Hepatocyte (in vitro differentiated cells): ENCODE data around the gene CHAT. TPM values are rescaled to one million over a fixed set of nuclear protein-coding genes. Genes with fewer than 3 reads are reported as not detected.

Source experiments
- DNase-seq: peaks from one replicate; pipeline ENCODE4 v3.0.0-alpha.2; 2016; ENCODE audit warnings: low spot score
- H2AFZ ChIP-seq: fragments of 200-600 bp; sonication (generic); 2 replicates; pipeline ENCODE4 v1.6.0; 2016; ENCODE audit warnings: antibody characterized with exemption, mild to moderate bottlenecking
- H3K27ac ChIP-seq: fragments of 200-600 bp; sonication (generic); 2 replicates; pipeline ENCODE4 v1.5.1; 2016; ENCODE audit warnings: mild to moderate bottlenecking
- H3K27me3 ChIP-seq: fragments of 200-600 bp; sonication (generic); 2 replicates; pipeline ENCODE4 v1.6.1; 2016
- H3K36me3 ChIP-seq: fragments of 200-600 bp; sonication (generic); replicated peaks from 2 replicates; pipeline ENCODE4 v1.5.1; 2016; ENCODE audit warnings: low read depth; ENCODE audit not compliant: insufficient read depth
- H3K4me1 ChIP-seq: fragments of 200-600 bp; sonication (generic); 2 replicates; pipeline ENCODE4 v1.5.1; 2016; ENCODE audit warnings: mild to moderate bottlenecking, moderate library complexity; ENCODE audit not compliant: insufficient read depth
- H3K4me2 ChIP-seq: fragments of 200-600 bp; sonication (generic); 2 replicates; pipeline ENCODE4 v1.6.0; 2016
- H3K4me3 ChIP-seq: fragments of 200-600 bp; sonication (generic); 2 replicates; pipeline ENCODE4 v1.5.1; 2016; ENCODE audit warnings: mild to moderate bottlenecking
- H3K79me2 ChIP-seq: fragments of 200-600 bp; sonication (generic); 2 replicates; pipeline ENCODE4 v1.6.0; 2017; ENCODE audit warnings: mild to moderate bottlenecking
- H3K9me2 ChIP-seq: fragments of 200-600 bp; sonication (generic); replicated peaks from 2 replicates; pipeline ENCODE4 v1.6.0; 2017; ENCODE audit warnings: mild to moderate bottlenecking; ENCODE audit not compliant: insufficient read depth
- H3K9me3 ChIP-seq: fragments of 200-600 bp; sonication (generic); 2 replicates; pipeline ENCODE4 v1.5.1; 2016; ENCODE audit warnings: low read depth, mild to moderate bottlenecking
- H4K20me1 ChIP-seq: fragments of 200-600 bp; sonication (generic); 2 replicates; pipeline ENCODE4 v1.6.0; 2016; ENCODE audit warnings: mild to moderate bottlenecking; ENCODE audit not compliant: insufficient read depth, poor library complexity, severe bottlenecking
- CTCF ChIP-seq: fragments of 200-600 bp; sonication (generic); IDR thresholded peaks from 2 replicates; pipeline ENCODE4 v1.5.1; 2016; ENCODE audit warnings: antibody characterized with exemption, mild to moderate bottlenecking; ENCODE audit not compliant: poor library complexity
- EZH2 ChIP-seq: fragments of 200-600 bp; sonication (generic); IDR thresholded peaks from 2 replicates; pipeline ENCODE4 v1.6.1; 2016; ENCODE audit warnings: antibody characterized with exemption, mild to moderate bottlenecking, borderline replicate concordance
- EZH2phosphoT487 ChIP-seq: fragments of 200-600 bp; sonication (generic); IDR thresholded peaks from one replicate; pipeline ENCODE4 v1.6.1; 2018; ENCODE audit warnings: antibody characterized with exemption, mild to moderate bottlenecking, low read depth, moderate library complexity; ENCODE audit not compliant: unreplicated experiment, severe bottlenecking
- WGBS: methylation state at CpG from one replicate; pipeline ENCODE4 v1.1.6; 2016; ENCODE audit warnings: low lambda C conversion rate; ENCODE audit errors: missing lambda C conversion rate; 5-methylcytosine and 5-hydroxymethylcytosine counted together
- polyA plus RNA-seq: library from polyadenylated mRNA; unstranded; fragments of >200 nt; fragmentation: Nextera tagmentation; extraction: Ambion mirVana; gene quantifications from 2 replicates; pipeline ENCODE4 v1.2.1, GENCODE V29; 2016
- total RNA-seq: library from RNA; depleted of rRNA; stranded (reverse); fragments of >200 nt; gene quantifications from 2 replicates; pipeline ENCODE4 v1.2.3, GENCODE V29; 2014

The CHAT gene
- total and polyA plus RNA-seq, 2 experiments from 2014 or later, result 0.27 TPM; not detected in 1

DNA sequence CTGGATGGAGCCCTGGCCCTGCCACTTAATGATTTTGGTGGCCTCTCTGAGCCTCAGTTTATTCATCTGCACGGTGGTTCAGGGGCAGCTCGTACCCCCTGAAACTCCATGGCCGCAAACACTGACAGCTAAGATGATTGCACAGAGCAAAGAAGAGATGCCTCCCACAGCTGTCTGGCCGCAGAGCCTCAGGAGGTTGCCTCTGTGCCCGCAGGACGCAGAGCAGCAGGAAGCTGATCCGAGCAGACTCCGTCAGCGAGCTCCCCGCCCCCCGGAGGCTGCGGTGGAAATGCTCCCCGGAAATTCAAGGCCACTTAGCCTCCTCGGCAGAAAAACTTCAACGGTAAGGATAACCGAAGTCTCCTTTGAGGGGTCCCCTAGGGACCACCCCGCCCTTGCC, 35.5 kb downstream of the CHAT start:
- Histone ChIP-seq H3K27ac (no peak overlapping the region), H3K27me3 (peaks cover 1% of the 10 kb centered on the region), H3K36me3 (no peaks in the 10 kb centered on the region), H3K4me1 (peaks cover 7% of the 10 kb centered on the region), H3K4me3 (no peak overlapping the region), H3K79me2 (no peaks in the 10 kb centered on the region), H2AFZ (no peak overlapping the region), H3K4me2 (no peak overlapping the region), H4K20me1 (no peaks in the 10 kb centered on the region), H3K9me3 (no peaks in the 10 kb centered on the region), H3K9me2 (no peaks in the 10 kb centered on the region)
- WGBS, result 44% methylated on average over 15 of the region's 17 CpGs
- no peak for DNase-seq
- TF ChIP-seq CTCF (no peak), EZH2 (no peak), EZH2phosphoT487 (no peak)

DNA sequence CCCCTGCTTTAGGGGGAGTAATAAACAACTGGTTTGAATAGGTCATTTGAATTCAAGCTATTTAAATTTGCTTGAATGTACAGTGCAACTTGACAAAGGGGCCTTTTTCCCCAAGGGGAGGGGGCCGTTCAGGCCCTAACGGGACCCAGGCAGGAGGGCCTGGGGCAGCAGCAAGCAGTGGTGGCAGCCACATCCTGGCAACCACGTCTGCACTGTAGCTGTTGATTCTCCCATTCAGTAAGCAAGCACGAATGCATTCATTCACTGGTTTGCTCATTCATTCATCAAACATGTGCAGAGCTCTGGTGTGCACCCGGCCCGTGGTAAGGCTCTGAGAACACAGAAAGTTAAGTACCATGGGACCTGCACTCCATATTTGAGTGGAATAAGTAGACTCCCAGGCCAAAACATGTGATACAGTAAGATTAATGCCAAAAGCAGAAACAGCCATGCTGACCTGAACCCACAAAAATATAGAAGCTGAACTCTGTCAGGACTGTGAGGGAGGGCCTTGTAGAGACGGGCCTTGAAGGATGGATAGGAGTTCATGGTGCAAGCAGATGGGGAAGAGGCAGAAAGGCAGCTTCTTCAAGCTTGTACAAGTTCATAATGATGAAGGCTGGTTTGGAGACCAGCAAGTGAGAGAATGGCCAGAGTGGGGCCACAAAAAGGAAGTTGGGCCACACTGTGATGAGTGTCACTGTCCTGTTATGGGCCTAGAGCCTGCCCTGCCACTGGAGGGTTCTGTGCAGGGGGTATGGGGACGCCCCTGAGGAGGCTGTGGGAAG, 36.3 kb downstream of the CHAT start:
- no peak for DNase-seq
- no peaks in the 10 kb centered on the region for H3K9me2 ChIP-seq
- H2AFZ ChIP-seq, result no peak overlapping the region
- no peaks in the 10 kb centered on the region for H3K27me3 ChIP-seq
- 74% methylated on average over 8 of the region's 8 CpGs for WGBS
- no peaks in the 10 kb centered on the region for H3K9me3 ChIP-seq
- H3K4me2 ChIP-seq, result no peak overlapping the region
- TF ChIP-seq EZH2phosphoT487, result no peak
- TF ChIP-seq CTCF, result no peak
- TF ChIP-seq EZH2, result no peak
- peaks cover 7% of the 10 kb centered on the region for H3K4me1 ChIP-seq
- no peaks in the 10 kb centered on the region for H3K36me3 ChIP-seq
- no peak overlapping the region for H3K27ac ChIP-seq
- H3K79me2 ChIP-seq, result no peaks in the 10 kb centered on the region
- H3K4me3 ChIP-seq, result no peak overlapping the region
- no peaks in the 10 kb centered on the region for H4K20me1 ChIP-seq

DNA sequence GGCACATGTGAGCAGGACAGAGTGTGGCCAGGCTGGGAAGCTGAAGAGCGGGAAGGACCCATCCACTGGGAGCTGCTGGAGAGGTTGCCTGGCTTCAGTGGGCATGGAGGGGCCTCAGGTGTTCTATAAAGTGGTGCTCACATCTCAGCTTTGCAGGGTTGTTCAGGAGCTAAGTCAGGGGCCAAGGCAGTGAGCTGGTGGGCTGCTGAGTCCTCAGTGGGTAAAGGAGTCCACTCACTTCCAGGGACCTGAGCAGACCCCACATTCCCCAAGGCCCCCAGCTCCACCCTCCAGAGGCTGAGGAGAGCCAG, 36.8 kb downstream of the CHAT start:
- no peak overlapping the region for H3K4me2 ChIP-seq
- DNase-seq, result no peak
- H3K36me3 ChIP-seq, result no peaks in the 10 kb centered on the region
- no peaks in the 10 kb centered on the region for H3K79me2 ChIP-seq
- TF ChIP-seq CTCF (no peak), EZH2phosphoT487 (no peak), EZH2 (no peak)
- H2AFZ ChIP-seq, result no peak overlapping the region
- 100% methylated on average over 1 of the region's 1 CpG for WGBS
- H3K9me2 ChIP-seq, result no peaks in the 10 kb centered on the region
- peaks cover 7% of the 10 kb centered on the region for H3K4me1 ChIP-seq
- H3K27ac ChIP-seq, result no peak overlapping the region
- no peaks in the 10 kb centered on the region for H3K27me3 ChIP-seq
- H4K20me1 ChIP-seq, result no peaks in the 10 kb centered on the region
- no peak overlapping the region for H3K4me3 ChIP-seq
- H3K9me3 ChIP-seq, result no peaks in the 10 kb centered on the region
